Lower leg skin (tissue), 3 donors: Measurements from ENCODE around the gene AP5Z1.

ENCODE experiments used
- POLR2A ChIP-seq, 2 donors: fragments of 450-650 bp; IDR thresholded peaks; one replicate each; pipeline ENCODE4 v1.6.1; 2016 to 2017; ENCODE audit warnings: antibody characterized with exemption in 2 of 2, mild to moderate bottlenecking in 1 of 2, moderate library complexity in 1 of 2
- TF ChIP-seq, protein P1 (sequence below), 3 donors: fragments of 450-650 bp; IDR thresholded peaks; one replicate each; pipeline ENCODE4 v1.5.1; 2016; ENCODE audit warnings: antibody characterized with exemption in 3 of 3, mild to moderate bottlenecking in 3 of 3, moderate library complexity in 2 of 3

DNA sequence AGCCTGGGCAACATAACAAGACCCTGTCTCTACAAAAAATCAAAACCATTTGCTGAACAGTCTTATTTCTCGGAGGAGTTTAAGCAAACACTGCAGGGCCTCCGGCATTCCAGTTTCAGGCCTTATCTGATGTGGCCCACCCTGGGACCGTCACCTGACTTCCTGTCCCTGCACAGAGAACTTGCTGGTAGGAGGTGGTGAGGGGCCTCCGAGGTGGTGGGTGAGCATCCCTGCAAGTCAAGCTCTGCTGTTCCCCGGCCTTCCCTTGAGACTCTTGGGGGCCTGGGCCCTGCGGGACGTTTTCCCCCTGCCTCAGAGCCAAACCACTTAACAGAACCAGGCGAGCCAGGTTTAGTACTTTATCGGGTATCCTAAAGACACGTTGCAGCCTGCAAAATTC lies 44.5 kb upstream of the AP5Z1 start:
- TF ChIP-seq, protein P1, sequence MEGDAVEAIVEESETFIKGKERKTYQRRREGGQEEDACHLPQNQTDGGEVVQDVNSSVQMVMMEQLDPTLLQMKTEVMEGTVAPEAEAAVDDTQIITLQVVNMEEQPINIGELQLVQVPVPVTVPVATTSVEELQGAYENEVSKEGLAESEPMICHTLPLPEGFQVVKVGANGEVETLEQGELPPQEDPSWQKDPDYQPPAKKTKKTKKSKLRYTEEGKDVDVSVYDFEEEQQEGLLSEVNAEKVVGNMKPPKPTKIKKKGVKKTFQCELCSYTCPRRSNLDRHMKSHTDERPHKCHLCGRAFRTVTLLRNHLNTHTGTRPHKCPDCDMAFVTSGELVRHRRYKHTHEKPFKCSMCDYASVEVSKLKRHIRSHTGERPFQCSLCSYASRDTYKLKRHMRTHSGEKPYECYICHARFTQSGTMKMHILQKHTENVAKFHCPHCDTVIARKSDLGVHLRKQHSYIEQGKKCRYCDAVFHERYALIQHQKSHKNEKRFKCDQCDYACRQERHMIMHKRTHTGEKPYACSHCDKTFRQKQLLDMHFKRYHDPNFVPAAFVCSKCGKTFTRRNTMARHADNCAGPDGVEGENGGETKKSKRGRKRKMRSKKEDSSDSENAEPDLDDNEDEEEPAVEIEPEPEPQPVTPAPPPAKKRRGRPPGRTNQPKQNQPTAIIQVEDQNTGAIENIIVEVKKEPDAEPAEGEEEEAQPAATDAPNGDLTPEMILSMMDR (IDR thresholded peaks at IDR 0.05): no peak
- no peak for TF ChIP-seq POLR2A (IDR thresholded peaks at IDR 0.05)
